ENCODE results near the gene LOXHD1. TPM values are rescaled to one million over a fixed set of nuclear protein-coding genes. Genes with fewer than 3 reads are reported as not detected.

The LOXHD1 gene
- total and polyA plus RNA-seq, 10 of the 15 experiments (the other 5 are each of a cell fraction or from before 2014, with no cell fraction given), result not detected

- TF ChIP-seq ZBTB4 (CRISPR knock-in tag; IDR thresholded peaks at IDR 0.05), result no peak
- TF ChIP-seq PRDM15 (CRISPR knock-in tag; IDR thresholded peaks at IDR 0.05), result no peak
- TF ChIP-seq CREB1 (IDR thresholded peaks at IDR 0.05; ENCODE audit: low read depth), result no peak
- TF ChIP-seq BHLHE40 (IDR thresholded peaks at IDR 0.05; ENCODE audit: borderline replicate concordance in 1 of 2, low read depth in 2 of 2, low read length in 1 of 2), result no peak
- no peak for TF ChIP-seq RELB (IDR thresholded peaks at IDR 0.05; ENCODE audit: low read depth)
- TF ChIP-seq SREBF2 (IDR thresholded peaks at IDR 0.05; ENCODE audit: low read length), result no peak
- TF ChIP-seq EED (IDR thresholded peaks at IDR 0.05; ENCODE audit: low read depth), result no peak
- no peak for TF ChIP-seq E2F8 (IDR thresholded peaks at IDR 0.05; ENCODE audit: low read depth, partially characterized antibody)
- no peak for TF ChIP-seq RB1 (IDR thresholded peaks at IDR 0.05; ENCODE audit: borderline replicate concordance)
- TF ChIP-seq BRCA1 (IDR thresholded peaks at IDR 0.05; ENCODE audit: low read depth, low read length), result no peak
- TF ChIP-seq IRF3 (IDR thresholded peaks at IDR 0.05), result no peak
- no peak for TF ChIP-seq SIN3A (IDR thresholded peaks at IDR 0.05; ENCODE audit: low read depth, low read length)
- no peak for TF ChIP-seq MLLT1 (IDR thresholded peaks at IDR 0.05)
Measured at GRCh38 chr18:46569211-46569610, 87.8 kb downstream of the LOXHD1 start (continued).

All from GM12878 (cell line).